ENCODE measurements around the gene HEY2. TPM values are rescaled to one million over a fixed set of nuclear protein-coding genes. Genes with fewer than 3 reads are reported as not detected.

Gene HEY2
- total RNA-seq, 1 donor from 2014 or later: 22.7 TPM

DNA sequence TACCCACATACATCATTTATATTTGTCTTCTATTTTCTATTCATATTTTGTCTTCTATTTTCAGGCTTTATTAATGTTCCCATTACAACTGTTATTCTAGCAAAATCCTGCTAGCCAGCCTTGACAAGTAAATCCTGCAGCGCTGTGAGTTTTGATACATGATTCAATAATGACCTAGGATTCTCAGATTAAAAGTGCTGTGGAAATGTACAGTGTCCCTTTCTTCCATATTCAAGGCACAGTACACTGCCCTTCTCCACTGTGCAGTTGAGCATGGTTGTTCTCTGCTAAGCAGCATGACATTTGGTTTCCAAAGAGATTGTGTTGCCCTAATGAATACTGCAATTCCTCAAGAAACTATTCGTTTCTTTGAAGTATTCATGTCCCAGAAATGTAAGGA, 5.8 kb upstream of the HEY2 start:
- H3K4me1 Mint-ChIP-seq (ENCODE audit: unreplicated experiment): peaks cover 46% of the 10 kb centered on the region
- no peak overlapping the region for H3K4me3 Mint-ChIP-seq (ENCODE audit: unreplicated experiment)
- no peaks in the 10 kb centered on the region for H3K27me3 Mint-ChIP-seq (ENCODE audit: unreplicated experiment)
- no peaks in the 10 kb centered on the region for H3K36me3 Mint-ChIP-seq (ENCODE audit: unreplicated experiment)
- TF ChIP-seq, protein P1, sequence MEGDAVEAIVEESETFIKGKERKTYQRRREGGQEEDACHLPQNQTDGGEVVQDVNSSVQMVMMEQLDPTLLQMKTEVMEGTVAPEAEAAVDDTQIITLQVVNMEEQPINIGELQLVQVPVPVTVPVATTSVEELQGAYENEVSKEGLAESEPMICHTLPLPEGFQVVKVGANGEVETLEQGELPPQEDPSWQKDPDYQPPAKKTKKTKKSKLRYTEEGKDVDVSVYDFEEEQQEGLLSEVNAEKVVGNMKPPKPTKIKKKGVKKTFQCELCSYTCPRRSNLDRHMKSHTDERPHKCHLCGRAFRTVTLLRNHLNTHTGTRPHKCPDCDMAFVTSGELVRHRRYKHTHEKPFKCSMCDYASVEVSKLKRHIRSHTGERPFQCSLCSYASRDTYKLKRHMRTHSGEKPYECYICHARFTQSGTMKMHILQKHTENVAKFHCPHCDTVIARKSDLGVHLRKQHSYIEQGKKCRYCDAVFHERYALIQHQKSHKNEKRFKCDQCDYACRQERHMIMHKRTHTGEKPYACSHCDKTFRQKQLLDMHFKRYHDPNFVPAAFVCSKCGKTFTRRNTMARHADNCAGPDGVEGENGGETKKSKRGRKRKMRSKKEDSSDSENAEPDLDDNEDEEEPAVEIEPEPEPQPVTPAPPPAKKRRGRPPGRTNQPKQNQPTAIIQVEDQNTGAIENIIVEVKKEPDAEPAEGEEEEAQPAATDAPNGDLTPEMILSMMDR (IDR thresholded peaks at IDR 0.05): no peak
- DNase-seq (ENCODE audit: extremely low spot score, unreplicated experiment): no peak
- H3K27ac Mint-ChIP-seq (ENCODE audit: unreplicated experiment): no peak overlapping the region
- no peaks in the 10 kb centered on the region for H3K9me3 Mint-ChIP-seq (ENCODE audit: unreplicated experiment)

DNA sequence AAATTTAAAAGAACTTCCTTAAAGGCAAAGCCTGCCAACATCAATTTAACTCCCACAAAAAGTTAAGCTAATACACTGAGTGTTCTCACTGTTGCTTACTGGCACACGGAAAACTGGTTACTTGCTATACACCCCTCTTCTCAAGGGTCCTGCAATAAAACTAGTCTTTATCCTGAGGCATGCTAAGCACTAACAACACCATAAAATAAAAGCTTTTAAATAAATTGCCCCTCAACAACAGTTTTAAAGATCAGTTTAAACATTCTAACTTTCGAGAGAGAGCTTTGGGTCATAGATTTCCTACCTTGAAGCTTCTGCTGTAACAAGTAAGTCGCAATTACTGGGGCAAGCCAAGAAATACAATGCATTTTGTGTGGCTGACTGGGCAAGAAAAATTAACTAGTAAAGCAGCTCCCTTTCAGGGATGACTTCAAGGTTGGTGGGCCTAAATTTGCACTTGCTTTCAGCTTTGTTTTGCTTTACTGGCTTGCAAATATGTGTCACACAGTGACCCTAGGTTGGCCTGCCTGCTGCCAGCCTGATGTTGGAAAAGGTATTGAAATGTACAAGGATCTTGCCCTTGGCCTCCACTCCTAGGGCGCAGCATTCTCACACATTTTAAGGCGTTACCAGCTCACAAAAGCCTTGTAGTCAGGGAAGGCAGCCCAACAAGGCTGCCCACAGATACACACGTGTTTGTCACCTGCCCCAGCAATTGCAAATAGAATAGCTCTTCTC, 4.0 kb upstream of the HEY2 start:
- peaks cover 47% of the 10 kb centered on the region for H3K4me1 Mint-ChIP-seq (ENCODE audit: unreplicated experiment)
- no peaks in the 10 kb centered on the region for H3K27me3 Mint-ChIP-seq (ENCODE audit: unreplicated experiment)
- no peak for DNase-seq (ENCODE audit: extremely low spot score, unreplicated experiment)
- H3K36me3 Mint-ChIP-seq (ENCODE audit: unreplicated experiment): no peaks in the 10 kb centered on the region
- TF ChIP-seq, protein P1 (IDR thresholded peaks at IDR 0.05): no peak
- peak overlapping the region; percentile 98 for H3K27ac Mint-ChIP-seq (ENCODE audit: unreplicated experiment)
- H3K9me3 Mint-ChIP-seq (ENCODE audit: unreplicated experiment): no peaks in the 10 kb centered on the region
- peak overlapping the region; percentile 75 for H3K4me3 Mint-ChIP-seq (ENCODE audit: unreplicated experiment)

DNA sequence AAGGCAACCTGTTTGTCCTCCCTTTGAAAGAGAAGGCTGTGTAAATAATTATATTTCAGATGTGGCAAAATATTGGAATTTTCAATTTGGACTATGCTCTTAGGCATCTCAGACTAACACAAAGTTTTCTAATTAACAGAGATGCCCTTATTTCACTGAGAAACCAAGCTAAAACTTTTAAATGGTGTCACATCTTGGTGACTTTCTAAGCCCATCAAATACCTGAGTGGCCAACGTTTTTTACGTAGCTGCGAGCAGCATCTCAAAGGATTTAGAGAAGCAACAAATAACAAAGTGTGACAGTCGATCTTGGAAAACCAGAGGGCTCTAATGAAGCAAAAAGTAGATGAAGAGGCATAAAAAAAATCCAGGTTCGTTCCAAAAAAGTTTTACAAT, 3.4 kb upstream of the HEY2 start:
- no peaks in the 10 kb centered on the region for H3K27me3 Mint-ChIP-seq (ENCODE audit: unreplicated experiment)
- TF ChIP-seq, protein P1 (IDR thresholded peaks at IDR 0.05): no peak
- no peaks in the 10 kb centered on the region for H3K36me3 Mint-ChIP-seq (ENCODE audit: unreplicated experiment)
- H3K27ac Mint-ChIP-seq (ENCODE audit: unreplicated experiment): peak overlapping the region; percentile 98
- DNase-seq (ENCODE audit: extremely low spot score, unreplicated experiment): no peak
- no peaks in the 10 kb centered on the region for H3K9me3 Mint-ChIP-seq (ENCODE audit: unreplicated experiment)
- H3K4me1 Mint-ChIP-seq (ENCODE audit: unreplicated experiment): peaks cover 51% of the 10 kb centered on the region
- peak overlapping the region; percentile 75 for H3K4me3 Mint-ChIP-seq (ENCODE audit: unreplicated experiment)

DNA sequence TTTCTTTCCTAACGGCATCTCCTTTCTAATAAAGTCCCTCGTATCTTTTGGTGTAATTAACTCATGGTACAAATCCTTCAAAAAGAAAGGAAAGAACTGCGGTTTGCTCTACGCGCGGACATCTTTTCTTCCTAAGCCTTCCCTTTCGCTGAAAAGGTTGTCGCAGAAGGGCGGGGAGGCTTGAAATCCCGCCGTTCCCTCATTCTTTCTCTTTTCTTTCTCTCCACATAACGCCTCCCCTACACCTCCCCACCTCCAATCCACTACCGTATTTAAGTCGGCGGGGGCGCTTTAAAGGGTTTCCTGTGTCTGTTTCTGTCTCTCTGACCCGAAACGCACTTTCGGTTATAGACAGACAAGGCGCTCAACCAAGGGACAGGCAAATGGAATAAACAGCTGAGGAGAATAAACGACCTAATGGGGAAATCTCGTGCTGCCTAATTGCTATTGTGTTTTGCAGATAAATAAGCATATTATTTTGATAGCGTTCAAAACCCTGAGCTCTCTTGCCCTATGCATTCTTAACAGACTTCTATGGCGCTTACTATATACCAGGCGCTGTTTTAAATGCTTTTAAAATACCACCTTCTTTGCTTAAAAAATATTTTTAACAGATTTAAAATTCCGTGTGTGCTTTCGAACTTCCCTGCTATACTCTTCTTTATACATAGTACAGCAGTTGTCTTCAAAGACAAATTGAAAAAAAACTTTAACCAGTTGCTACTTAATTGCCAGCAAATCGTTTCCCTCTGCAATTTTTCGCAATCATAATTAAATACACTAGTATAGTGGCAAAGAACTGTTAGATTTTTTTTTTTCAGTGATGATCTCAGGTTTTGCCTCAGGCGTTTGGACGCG, 2.5 kb upstream of the HEY2 start:
- TF ChIP-seq, protein P1 (IDR thresholded peaks at IDR 0.05): peak; percentile 17
- peaks cover 3% of the 10 kb centered on the region for H3K36me3 Mint-ChIP-seq (ENCODE audit: unreplicated experiment)
- no peaks in the 10 kb centered on the region for H3K9me3 Mint-ChIP-seq (ENCODE audit: unreplicated experiment)
- H3K27ac Mint-ChIP-seq (ENCODE audit: unreplicated experiment): peak overlapping the region; percentile 98
- no peaks in the 10 kb centered on the region for H3K27me3 Mint-ChIP-seq (ENCODE audit: unreplicated experiment)
- DNase-seq (ENCODE audit: extremely low spot score, unreplicated experiment): no peak
- peaks cover 59% of the 10 kb centered on the region for H3K4me1 Mint-ChIP-seq (ENCODE audit: unreplicated experiment)
- H3K4me3 Mint-ChIP-seq (ENCODE audit: unreplicated experiment): peak overlapping the region; percentile 75

Data from osteocyte (in vitro differentiated cells).